GM10266 (cell line): ENCODE results near the gene RBM39.
"Not testable (repeated sequence)": the region's sequence is repeated elsewhere in the genome, so short reads cannot be mapped to it uniquely, and the experiment has no call there.

ENCODE experiments used
- DNase-seq: peaks from one replicate; pipeline ENCODE4 v3.0.0; 2012; ENCODE audit errors: extremely low spot score
- CTCF ChIP-seq: IDR thresholded peaks from 2 replicates; pipeline ENCODE4 v1.5.1; 2012; ENCODE audit warnings: mild to moderate bottlenecking, low read depth; ENCODE audit not compliant: control insufficient read depth, insufficient read depth; ENCODE audit errors: missing control alignments

Gene RBM39

DNA sequence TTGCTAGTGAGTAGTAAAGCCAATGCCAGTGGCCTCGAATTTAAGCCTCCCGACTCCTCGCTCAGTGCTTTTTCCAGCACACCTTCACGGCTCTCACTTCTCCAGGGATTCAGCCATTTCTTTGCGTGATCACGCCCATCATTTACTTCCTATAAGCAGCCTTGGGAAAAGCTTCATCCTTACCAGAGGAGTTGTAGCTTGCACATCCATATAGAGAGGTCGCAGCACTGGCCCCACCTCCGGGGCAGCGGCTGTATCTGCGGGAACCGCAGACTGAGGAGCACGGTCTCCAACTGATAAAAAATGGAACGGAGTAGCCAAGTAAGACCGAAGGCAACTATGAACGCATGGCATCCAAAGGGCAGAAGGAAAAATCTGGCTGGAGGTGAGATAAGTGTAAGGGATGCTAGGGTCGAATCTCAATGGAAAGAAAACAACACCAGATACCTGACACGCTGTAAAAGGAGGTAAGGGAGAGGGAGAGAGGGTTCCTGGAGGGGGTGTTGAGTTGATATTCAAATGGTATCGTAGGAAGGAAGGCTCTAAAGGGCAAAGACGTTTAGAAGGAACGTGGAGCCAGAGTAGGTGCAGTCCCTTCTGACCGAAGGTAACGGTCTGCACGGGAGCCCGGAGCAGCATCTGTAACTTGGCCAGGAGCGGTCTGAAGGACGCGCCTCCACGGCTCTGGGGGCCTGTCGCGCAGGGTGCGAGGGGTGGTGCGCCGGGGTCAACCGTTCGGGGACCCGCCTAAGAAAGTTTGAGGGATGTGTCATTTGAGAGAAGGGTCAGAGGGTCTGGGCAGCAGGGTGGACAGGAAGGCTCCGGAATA lies 43.5 kb downstream of the RBM39 start:
- no peak for TF ChIP-seq CTCF
- DNase-seq: no peak

GRCh38 chr20:35697696-35698297 lies 44.3 kb downstream of the RBM39 start:
- TF ChIP-seq CTCF: no peak
- DNase-seq: no peak

DNA sequence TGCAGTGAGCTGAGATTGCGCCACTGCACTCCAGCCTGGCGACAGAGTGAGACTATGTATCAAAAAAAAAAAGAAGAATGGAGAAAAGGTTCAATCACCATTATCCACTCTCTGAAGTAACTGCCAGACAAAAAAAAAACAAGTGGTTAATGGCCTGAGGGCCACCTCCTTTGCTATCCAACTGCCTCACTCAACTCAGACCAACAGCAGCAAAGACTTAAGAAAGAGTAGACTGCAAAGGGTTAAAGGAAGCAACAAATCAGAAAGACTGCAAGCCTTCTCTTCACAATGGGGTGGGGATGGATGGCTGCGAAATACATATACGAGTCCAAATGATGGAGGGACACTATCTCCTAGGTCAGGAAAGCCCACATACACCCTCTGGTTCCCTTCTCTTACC lies 46.1 kb downstream of the RBM39 start:
- no peak for TF ChIP-seq CTCF
- no peak for DNase-seq

DNA sequence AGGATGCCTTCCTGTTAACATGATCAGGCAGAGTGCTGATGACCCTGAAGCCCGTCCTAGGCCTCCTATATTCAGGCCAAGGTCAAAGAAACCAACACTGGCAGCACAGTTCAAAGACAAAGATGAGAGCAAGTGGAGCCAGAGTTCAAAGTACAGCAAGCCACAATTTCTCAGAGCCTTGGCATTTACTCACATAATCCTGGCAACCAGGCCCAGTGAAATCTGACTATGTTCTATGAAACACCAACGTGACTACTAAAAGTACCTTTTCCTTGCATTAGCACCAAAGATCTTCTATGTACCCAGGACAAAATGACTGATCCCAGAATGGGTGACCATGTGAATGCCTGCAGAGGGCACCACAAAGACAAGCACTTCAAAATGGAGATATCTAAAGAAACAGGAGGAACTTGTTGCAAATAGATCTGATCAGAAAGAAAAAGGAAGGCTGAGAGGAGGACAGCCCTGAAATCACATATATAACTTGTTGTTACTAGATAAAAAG lies 46.8 kb downstream of the RBM39 start:
- DNase-seq: no peak
- TF ChIP-seq CTCF: no peak

DNA sequence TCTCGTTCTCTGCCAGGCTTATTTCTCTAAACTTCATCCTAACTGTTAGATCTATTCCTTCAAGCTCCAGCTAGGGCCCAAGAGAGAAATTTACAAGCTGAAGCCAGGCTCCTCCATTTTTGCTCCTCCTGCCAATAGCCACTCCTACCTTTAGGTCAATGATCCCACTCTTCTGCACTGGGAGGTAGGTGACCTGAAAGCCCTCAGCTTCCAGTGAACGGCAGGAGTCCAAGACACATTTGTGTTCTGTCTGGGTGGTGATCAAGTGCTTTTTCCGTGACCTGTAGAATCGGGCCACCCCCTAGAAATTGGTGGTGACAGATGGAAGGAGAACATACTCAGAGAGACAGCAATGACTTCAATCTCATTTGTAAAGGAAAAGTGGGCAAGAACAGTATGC lies 51.8 kb downstream of the RBM39 start:
- DNase-seq: no peak
- TF ChIP-seq CTCF: no peak

- not testable (repeated sequence) for DNase-seq
- peak; percentile 17 for TF ChIP-seq CTCF
Measured at GRCh38 chr20:35686872-35687271, 55.2 kb downstream of the RBM39 start.

DNA sequence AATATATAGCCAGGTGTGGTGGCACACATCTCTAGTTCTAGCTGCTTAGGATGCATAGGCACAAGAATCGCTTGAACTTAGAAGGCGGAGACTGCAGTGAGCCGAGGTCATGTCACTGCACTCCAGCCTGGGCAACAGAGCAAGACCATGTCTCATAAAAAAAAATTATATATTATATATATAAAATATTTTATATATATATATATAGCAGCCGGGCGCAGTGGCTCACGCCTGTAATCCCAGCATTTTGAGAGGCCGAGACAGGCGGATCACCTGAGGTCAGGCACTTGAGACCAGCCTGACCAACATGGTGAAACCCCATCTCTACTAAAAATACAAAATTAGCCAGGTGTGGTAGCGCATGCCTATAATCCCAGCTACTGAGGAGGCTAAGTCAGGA lies 56.7 kb downstream of the RBM39 start:
- DNase-seq: not testable (repeated sequence)

GRCh38 chr20:35681960-35682359 lies 60.1 kb downstream of the RBM39 start:
- no peak for TF ChIP-seq CTCF
- DNase-seq: no peak
